Lower leg skin (tissue), 3 donors: ENCODE data around the gene NDFIP1.

Experiments
- POLR2A ChIP-seq, 2 donors: fragments of 450-650 bp; IDR thresholded peaks; one replicate each; pipeline ENCODE4 v1.6.1; 2016 to 2017; ENCODE audit warnings: antibody characterized with exemption in 2 of 2, mild to moderate bottlenecking in 1 of 2, moderate library complexity in 1 of 2
- TF ChIP-seq, protein P1 (sequence below), 3 donors: fragments of 450-650 bp; IDR thresholded peaks; one replicate each; pipeline ENCODE4 v1.5.1; 2016; ENCODE audit warnings: antibody characterized with exemption in 3 of 3, mild to moderate bottlenecking in 3 of 3, moderate library complexity in 2 of 3

DNA sequence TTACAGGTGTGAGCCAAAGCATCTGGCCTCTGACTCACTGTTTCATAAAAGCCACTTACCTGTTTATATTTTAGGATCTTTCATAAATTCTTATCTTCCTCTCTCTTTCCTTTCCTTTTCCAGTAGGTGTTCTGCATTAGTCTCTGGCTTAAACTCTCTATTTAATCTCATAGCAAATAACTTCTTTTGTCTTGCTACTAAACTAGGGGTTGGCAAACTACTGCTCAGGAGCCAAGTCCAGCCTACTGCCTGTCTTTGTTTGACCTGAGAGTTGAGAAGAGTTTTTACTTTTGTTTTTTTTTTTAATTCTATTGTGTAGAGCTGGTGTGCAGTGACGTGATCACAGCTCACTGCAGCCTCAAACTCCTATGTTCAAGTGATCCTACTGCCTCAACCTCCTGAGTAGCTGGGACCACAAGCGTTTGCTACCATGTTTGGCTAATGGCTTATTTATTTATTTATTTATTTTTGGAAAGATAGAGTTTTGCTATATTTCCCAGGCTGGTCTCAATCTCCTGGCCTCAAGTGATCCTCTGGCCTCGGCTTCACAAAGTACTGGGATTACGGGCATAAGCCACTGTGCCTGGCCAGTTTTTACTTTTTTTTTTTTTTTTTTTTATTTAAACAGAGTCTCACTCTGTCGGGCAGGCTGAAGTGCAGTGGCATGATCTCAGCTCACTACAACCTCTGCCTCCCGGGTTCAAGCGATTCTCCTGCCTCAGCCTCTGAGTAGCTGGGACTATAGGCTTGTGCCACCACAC lies 5.4 kb upstream of the NDFIP1 start:
- TF ChIP-seq, protein P1, sequence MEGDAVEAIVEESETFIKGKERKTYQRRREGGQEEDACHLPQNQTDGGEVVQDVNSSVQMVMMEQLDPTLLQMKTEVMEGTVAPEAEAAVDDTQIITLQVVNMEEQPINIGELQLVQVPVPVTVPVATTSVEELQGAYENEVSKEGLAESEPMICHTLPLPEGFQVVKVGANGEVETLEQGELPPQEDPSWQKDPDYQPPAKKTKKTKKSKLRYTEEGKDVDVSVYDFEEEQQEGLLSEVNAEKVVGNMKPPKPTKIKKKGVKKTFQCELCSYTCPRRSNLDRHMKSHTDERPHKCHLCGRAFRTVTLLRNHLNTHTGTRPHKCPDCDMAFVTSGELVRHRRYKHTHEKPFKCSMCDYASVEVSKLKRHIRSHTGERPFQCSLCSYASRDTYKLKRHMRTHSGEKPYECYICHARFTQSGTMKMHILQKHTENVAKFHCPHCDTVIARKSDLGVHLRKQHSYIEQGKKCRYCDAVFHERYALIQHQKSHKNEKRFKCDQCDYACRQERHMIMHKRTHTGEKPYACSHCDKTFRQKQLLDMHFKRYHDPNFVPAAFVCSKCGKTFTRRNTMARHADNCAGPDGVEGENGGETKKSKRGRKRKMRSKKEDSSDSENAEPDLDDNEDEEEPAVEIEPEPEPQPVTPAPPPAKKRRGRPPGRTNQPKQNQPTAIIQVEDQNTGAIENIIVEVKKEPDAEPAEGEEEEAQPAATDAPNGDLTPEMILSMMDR (IDR thresholded peaks at IDR 0.05) = no peak
- TF ChIP-seq POLR2A (IDR thresholded peaks at IDR 0.05) = no peak
